Limb (tissue), 2 donors: Measurements from ENCODE around the gene LTB4R.

Source experiments
- DNase-seq, 2 donors: peaks; one replicate each; pipeline ENCODE4 v3.0.0-alpha.2; 2016; ENCODE audit errors: extremely low spot score in 2 of 2

The LTB4R gene

DNA sequence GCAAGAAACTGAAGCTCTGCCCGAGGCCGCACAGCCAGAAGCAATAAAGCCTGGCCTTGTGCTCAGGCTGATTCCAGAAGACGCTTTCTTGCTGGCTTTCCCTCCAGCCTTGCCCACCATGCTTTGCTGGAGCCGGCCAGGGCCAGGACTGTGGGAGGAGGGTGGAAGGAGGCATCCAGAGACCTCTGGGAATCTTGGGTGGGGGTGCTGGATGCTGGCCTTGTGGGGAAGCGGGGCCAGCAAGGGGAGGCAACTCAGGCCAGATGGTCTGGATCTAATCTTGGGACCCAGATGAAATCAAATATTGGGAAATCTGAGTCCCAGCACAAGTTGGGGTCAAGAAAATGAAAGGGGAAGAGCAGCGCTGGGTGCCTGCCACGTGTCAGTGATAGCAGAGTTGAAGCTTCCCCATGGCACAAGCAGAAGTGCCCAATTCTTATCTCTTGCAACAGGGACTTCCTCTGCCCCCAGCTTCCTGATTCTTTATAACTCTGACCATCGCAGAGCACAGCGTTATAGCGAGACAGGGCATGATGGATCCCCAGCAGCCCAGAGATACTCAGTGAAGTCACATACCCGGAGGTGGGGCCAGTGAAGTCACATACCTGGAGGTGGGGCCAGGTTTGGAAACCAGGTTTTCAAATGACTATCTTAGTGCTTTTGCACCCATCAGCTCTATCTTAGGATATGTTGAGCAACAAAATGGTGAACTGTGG is 33.5 kb upstream of the LTB4R start:
- DNase-seq = no peak

DNA sequence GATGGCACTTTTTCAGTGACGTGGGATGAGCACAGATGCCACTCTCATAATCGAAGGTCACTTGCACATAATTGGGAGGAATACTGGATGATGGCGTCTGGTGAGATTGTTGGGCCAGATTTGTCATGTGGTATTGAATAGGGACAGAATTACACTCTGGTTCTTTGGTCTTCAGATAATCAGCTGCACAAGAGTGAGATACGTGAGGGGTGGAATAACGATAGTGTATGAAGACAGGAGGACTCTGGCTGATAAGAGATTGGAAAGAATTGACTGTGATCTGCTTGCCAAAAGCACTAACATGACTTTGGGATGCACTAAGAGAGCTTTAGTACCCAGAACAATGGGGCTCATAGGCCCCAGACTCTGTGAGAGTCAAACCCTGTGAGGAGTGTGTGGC is 32.9 kb upstream of the LTB4R start:
- no peak for DNase-seq

DNA sequence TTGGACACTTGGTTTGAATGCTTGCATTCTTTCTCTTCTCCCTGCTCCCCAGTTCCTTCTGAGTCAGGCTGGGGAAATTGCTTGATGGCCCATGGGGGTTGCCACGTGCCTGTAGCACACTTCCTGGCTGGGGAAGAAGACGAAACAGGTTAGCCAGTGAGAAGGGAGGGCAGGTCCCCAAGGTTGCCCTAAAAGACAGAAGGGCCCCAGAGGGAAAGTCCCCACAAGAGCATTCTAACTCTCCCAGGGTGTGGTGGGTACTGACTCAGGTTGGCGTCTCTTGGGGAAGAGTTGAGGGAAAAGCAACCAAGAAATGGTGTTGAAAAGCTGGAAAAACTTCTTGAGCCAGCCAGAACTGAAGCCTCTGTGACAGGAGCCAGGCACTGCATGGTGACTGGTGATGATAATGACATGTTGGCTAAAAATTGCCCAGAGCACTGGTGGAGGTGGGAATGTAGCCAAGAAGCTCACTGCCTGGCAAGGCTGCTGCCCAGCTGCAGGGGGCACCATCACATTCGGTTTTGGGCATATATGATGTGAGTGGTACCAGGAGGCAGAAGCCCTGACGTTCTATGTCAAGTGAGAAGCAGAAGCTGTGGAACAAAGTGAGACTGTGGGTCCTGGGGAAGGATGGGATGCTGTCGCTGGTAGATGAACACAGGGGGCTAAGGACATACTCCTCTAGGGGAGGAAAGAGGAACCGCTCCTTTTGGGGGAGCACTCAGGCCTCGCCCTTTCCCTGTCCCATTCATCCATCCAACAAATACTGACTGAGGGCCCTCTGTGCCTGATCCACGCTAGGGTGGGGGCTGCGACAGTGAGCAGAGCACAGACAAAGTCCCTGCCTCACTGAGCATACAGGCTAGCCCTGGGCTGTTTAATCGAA is 31.8 kb upstream of the LTB4R start:
- DNase-seq = no peak

DNA sequence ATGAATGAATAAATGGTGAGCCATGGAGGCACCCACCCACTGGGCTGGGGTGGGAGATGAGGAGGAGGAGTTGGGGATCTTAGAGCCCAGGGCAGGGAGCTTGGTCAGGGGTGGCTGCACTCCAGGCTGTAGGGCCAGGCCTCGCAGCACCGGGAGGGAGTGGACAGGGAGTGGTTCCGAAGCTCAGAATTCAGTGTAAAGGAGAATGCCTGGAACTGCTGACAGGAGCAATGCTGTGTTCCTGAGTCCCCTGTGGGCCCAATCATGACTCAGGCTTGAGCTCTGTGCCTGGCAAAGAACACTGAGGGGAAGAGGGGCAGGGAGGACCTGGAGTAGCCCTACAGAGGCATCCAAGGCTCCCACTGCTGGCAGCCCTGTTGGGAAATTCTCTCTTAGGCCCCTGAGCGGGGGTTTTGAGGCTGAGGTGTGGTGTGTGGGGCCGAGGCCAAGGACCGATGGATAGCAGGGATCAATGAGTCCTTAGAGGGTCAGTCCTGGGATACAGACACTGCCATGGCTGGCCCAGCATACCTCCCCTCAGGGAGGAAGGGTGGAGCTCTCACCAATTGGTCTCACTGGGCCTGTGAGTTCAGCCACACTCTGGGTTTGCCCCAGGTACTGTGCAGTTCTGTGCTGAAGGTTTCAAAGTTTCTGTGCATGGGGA is 30.4 kb upstream of the LTB4R start:
- DNase-seq = no peak

DNA sequence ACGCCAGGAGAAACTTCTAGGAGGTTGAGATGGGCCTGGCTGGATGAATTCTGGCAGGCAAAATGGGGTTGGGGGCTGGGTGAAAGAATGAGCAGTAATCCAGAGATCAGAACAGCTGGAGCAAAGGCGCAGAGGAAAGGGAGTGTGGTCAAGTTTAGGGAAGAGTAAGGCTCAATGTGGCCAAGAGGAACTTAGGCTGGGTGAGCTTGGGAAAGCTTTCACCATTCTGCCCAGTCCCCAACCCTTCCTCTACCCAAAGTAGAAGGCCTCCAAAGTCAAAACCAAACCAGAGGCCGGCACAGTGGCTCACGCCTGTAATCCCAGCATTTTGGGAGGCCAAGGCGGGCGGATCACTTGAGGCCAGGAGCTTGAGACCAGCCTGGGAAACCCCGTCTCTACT is 29.7 kb upstream of the LTB4R start:
- no peak for DNase-seq

DNA sequence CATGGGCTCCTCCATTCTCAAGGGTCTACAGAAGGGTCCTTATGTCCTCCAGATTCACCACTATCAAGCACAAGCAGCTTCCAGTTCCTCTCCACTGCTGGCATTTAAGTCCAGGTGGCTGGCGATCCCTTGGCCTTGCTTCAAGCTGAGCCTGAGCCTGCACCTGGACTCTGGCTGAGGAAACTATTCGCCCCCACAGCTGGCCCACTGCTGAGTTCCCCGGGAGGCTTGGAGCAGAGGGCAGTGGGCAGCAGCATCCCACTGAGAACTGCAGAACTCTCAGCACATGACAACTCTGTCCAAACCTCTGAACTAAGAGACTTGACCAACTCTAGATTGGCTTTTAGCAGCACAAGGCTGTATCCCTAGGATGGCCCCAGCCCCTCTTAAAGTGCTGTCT is 28.6 kb upstream of the LTB4R start:
- no peak for DNase-seq

DNA sequence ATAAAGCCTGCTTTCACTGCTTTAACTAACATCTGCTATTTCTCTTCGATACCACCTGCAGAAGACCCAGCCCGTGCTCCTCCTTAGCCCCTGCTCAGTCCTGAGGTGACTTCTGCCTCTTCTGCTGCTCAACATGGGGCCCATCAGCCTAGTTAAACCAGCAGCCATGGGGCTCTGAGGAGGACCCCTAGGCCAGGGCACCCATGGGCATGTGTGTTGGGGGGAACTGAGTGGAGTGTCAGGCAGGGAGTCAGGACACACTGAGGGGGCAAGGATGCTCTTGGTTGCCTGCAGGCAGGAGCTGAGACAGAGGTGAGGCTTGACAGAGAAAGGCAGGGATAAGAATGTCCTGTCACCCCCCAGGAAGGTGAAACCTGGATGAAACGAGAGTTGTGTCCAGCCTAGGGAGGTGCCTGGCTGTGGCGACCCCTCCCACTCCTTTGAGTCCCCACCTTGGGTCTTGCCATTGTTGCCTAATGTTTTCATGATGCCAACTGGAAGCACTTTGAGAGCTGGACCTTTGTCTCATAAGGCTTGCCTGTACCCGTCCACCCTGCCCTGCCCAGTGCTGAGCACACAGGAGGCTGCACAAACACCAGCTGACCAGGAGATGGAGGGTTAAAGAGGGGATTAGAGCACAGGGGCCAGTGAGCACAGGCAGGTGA is 27.4 kb upstream of the LTB4R start:
- no peak for DNase-seq

DNA sequence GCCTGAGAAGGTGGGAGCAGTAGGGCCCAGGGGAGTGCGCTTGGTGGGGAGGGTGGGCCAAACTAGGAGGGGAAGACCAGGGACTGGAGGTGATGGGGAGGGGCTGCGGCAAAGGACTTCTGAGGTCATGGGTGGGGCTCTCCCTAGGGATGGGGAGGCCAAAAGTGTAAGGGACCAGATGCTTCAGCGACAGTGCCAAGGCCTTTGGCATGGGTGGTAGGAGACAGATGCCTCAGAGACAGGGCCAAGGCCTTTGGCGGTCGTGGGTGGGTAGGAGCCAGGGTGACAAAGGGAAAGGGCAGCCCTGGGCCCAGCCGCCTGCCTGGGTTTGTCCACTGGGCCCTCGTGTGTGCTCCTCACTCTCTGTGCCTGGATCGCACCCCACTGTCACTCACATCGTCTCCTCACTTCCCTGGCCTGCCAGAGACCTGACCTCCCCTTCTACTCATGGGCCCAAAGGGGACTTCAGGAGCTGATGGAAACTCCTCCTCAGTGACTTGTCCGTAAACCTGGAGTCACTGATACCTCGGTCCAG is 26.7 kb upstream of the LTB4R start:
- DNase-seq = no peak

DNA sequence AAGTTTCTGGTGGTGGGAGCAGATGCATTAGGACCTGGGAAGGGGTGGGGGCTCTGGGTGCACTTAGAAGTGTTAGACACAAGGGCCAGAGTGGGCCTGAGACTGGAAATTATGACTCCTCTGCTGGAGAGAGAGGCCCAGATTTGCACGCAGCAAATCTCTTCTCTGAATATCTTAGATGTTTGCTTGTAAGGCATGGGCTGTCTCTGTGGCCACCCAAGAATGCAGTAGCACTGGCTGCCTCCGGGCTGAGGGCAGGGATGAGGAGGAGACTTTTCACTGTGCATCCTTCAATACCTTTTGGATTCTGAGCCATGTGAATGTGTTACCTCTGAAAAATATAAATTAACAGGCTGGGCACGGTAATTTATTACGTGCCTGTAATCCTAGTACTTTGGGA is 26.0 kb upstream of the LTB4R start:
- DNase-seq = no peak

DNA sequence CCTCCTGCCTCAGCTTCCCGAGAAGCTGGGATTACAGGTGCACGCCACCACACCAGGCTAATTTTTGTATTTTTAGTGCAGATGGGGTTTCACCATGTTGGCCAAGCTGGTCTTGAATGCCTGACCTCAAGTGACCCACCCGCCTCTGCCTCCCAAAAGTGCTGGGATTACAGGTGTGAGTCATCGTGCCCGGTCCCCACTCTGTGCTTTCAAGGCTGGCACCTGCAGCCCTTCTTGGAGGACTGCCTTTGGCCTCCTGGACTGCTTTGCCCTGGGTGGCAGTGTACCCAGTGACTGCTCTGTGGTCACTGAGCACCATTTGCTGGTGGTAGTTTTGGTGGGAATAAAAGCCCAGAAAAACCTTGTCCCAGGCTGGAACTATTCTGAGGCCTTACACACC is 24.3 kb upstream of the LTB4R start:
- no peak for DNase-seq

DNA sequence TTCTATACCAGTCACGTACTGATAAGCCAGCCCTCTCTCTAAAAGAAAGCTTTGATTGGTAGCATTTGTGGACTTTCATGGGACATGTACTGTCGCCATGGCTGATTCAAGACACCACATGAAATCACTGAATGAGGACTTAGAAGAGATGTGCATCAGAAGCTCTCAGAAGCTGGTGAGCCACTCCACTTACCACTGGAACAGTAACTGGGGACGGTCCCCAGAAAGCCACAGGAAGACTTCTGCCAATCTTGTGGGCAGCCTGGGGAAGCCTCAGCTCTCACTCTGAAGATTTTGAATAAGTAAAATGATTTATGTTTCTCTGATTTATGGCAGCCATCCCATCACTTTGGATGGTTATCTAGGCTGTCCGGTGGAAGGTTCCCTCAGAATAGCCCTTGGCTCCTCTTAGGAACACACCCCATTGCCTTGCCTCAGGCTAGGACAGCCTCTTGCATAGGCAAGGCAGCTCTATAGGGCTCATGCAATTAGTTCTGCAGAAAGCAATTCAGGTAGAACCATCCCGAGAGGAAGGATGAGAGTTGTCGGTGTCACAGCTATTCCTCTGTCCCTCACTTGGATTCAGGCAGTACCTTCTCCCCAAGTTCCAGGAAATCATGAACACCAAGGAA is 21.5 kb upstream of the LTB4R start:
- no peak for DNase-seq

DNA sequence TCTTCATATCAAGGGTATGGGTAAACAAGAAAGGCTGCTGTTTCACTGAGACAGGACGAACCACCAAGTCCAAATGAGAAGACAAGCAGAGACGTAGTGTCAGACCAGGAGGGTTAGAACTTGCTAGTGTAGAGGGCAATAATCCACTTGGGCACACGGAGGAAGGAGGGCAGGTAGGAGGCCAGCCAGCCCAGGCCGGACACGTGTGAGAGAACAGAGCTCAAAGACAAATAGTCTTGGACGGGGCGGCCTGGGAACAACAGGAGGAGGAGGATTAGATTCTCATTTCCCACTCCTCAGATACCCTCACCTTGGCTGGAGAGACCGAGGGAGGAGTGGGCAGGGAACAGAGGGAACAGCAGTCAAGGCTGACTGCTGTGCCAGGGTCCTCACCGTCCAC is 20.6 kb upstream of the LTB4R start:
- DNase-seq = no peak

DNA sequence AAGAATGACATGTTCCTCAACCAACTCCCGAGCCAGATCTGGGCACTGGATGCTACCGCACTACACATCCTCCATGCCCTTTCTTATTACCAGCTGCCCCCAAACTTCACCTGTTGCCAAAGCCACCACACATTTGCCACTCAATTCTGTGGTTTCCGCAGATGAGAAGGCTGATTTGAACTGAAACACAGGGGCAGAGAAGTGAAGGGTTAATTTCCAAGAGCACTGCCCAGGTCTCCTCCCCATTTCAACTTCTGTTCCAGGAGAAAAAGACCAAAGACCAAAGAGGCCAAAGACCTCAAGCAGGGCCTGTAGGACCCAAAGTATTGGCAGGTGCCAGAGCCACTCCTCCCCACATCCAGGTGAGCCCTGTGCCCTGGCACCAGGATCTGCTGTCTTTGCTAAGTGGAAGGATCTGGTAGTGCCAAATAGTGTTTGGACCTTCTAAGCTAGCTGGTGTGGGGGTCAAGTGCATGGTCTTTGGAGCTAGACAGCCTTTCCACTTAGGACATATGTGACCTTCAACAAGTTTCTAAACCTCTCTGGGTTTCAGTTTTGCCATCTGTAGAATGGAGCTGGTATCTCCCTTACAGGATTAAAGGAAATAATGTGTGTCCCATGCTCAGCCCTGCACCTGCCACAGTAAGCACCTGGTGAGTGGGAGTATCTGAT is 19.7 kb upstream of the LTB4R start:
- no peak for DNase-seq

DNA sequence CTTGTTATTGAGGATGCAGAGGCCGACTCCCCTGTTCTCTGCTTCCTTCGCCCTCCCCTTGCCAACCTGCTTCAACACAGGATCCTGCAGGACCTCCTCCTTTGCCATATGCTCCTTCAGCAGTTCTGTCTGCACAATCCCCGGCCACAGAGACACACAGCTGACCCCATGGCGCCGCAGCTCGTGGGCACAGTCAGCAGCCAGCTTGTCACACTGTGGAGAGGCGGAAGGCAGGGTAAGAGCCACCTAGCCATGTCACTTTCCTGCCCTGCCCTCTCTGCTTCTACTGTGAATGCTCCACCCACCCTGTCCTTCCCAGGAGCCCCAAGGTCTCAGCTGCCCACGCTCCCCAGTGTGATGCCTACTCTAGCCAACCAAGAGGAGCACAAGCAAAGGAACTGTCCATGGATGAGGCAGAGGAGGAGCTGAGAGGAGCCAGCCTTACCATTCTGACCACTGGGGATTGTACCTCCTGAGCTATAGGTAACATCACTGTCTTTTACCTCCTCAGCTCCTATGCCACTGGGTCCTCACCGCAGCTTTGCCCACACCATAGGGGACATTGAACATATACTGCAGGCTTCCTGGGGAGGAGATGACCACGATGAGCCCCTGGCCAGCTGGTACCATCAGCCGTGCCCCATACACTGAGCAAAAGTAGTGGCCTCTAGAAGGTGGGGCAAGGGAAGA is 19.0 kb upstream of the LTB4R start:
- DNase-seq = no peak

DNA sequence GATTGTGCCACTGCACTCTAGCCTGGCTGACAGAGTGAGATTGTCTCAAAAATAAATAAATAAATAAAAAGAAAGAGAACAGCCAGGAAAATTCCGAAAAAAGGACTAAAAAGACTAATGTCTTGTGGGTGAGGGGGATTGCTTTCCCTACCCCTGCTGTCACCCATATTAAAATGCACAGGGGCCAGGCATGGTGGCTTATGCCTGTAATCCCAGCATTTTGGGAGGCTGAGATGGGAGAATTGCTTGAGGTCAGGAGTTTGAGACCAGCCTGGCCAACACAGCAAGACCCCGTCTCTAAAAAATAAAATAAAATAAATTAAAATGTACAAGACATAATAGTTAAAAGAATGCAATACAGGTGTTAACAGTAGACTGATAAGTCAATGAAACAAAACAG is 17.8 kb upstream of the LTB4R start:
- DNase-seq = no peak

DNA sequence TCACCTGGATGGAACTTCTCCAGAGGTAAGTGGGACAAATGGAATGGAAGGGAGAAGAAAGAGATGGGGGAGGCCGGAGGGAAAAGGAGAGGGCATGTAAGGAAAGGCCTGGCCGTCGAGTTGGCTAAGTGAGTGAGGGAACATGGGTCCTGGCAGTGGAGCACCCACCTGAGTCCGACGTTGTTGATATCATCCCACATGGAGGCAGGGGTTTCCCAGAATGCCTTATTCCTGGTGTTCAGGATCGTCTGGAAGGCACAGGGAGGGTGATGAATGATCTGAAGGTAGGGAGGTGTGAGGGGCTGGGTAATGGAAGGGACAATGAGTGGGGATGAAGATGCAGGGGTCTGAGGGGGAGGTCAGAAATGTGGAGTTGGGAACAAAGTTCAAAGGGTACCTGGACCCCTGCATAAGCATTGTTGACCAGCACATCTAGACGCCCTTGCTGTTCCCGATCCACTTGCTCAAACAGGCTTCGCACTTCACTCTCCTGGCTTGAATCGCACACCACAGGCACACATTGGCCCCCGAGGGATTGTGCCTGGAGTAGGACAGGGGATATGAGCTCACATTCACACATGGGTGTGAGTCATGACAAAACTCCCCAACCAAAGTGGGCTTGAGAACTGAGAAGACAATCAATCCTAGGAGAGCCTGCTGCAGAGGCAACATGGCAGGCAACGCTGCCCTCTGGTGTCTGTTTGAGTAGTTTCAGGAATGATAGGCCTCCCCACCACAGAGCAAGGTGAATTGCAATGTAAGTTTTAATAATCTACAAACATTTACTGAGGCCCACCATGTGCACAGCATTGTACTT is 14.8 kb upstream of the LTB4R start:
- DNase-seq = peak; percentile 71 to 79

DNA sequence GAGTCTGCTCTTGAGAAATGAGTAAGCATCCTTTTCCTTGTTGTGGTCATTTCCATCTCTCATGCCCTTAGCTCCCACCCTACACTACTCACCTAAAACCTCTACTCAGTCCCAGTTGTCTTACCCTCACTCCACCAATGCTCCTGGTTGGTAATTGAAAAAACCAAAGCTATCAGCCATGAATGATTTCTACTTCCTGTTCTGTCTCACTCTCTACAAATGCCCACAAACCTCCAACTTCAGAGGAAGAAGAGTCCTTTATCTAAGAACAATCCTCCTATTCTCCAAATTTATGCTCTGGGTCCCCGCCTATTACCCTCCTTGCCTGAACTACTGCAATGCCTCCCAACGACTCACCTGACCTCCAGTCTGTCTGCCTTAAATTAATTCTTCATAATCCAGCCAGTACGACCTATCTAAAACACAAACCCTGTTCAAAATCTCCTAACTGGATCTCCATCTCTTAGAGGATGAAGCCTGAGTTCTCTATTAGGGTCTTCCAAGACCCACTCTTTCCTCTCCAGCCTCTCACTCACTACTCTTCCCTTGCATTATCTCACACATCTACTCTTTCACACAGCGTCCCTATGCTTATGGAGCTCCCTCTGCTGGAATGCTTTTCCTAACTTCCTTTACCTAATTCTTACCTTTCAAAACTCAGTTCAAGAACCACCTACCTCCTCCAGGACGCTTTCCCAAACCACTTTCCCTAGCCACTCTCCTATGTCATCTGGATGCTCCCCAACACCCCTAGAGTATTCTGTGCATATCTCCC is 13.9 kb upstream of the LTB4R start:
- no peak for DNase-seq

DNA sequence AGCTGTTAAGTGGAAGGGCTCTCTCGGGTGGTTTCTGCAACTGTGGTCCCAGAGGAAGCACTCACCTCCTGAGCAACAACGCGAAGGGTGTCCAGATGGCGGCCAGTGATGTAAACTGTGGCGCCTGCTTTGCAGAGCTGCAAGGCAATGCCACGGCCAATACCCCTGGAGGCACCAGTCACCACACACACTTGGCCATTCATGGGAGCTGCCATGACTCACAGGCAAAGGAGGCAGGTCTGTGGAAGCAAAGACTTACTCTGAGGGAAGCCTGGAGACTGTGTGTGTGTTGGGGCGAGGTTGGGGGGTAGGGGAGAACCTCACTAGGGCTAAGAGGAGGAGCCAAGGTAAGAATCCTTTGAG is 12.4 kb upstream of the LTB4R start:
- DNase-seq = no peak
